ENCODE data around the gene PRCD. TPM values are rescaled to one million over a fixed set of nuclear protein-coding genes. Genes with fewer than 3 reads are reported as not detected.
"Not testable (repeated sequence)": the region's sequence is repeated elsewhere in the genome, so short reads cannot be mapped to it uniquely, and the experiment has no call there.

Gene PRCD
- total and polyA plus RNA-seq, 2 donors from 2014 or later = 2.2 TPM; not detected in 1

DNA sequence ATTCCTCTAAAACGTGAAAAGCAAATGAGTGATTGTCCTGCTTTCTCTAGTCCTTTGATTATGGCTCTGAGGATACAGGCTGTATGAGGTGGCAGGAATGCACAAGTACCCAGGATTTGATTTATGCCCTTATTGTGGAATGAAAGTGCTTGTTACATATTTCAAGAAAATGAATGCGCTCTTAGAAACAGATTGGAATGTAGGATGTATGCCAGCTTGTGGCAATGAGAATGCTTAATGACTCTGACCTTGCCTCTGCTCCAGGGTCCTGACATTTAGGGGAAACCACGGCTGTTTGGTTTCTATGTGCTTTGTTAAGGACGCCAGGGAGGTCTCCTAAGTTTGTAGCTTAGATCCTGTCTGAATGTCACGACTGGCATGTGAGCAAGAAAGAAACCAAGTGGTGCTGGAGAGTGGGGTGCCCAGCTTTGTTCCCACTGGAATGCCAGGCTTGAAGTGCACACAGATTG, 22.0 kb downstream of the PRCD start:
- FAIRE-seq (no peak), DNase-seq (no peak)
- no peak overlapping the region for H3K9ac ChIP-seq (ENCODE audit: low read length in 3 of 3)
- no peak overlapping the region for H3K4me3 ChIP-seq (ENCODE audit: low read length in 3 of 3)
- H3K27me3 ChIP-seq (ENCODE audit: control insufficient read depth, insufficient read depth, low read length) = no peaks in the 10 kb centered on the region
- peaks cover 0 to 22% (median 19%) of the 10 kb centered on the region in 3 donors for H3K4me1 ChIP-seq (ENCODE audit: control insufficient read depth in 2 of 3, insufficient read depth in 2 of 3, low read depth in 1 of 3, low read length in 3 of 3)
- peak overlapping the region; percentile 17 to 33 for H3K27ac ChIP-seq (ENCODE audit: low read depth in 2 of 2, low read length in 2 of 2)
- no peaks in the 10 kb centered on the region for H3K9me3 ChIP-seq (ENCODE audit: control insufficient read depth in 2 of 3, insufficient read depth in 1 of 3, low read length in 3 of 3)
- H3K36me3 ChIP-seq (ENCODE audit: control insufficient read depth in 2 of 3, insufficient read depth in 3 of 3, low read length in 3 of 3) = peaks cover 11 to 33% (median 14%) of the 10 kb centered on the region in 3 donors
- TF ChIP-seq, protein P1, sequence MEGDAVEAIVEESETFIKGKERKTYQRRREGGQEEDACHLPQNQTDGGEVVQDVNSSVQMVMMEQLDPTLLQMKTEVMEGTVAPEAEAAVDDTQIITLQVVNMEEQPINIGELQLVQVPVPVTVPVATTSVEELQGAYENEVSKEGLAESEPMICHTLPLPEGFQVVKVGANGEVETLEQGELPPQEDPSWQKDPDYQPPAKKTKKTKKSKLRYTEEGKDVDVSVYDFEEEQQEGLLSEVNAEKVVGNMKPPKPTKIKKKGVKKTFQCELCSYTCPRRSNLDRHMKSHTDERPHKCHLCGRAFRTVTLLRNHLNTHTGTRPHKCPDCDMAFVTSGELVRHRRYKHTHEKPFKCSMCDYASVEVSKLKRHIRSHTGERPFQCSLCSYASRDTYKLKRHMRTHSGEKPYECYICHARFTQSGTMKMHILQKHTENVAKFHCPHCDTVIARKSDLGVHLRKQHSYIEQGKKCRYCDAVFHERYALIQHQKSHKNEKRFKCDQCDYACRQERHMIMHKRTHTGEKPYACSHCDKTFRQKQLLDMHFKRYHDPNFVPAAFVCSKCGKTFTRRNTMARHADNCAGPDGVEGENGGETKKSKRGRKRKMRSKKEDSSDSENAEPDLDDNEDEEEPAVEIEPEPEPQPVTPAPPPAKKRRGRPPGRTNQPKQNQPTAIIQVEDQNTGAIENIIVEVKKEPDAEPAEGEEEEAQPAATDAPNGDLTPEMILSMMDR (IDR thresholded peaks at IDR 0.05; ENCODE audit: borderline replicate concordance, extremely low read depth, insufficient read depth) = no peak
- intact Hi-C loops (cut with DNase I) = no loop called here

- H3K4me1 ChIP-seq (ENCODE audit: control insufficient read depth in 2 of 3, insufficient read depth in 2 of 3, low read depth in 1 of 3, low read length in 3 of 3) = peaks cover 0 to 29% (median 27%) of the 10 kb centered on the region in 3 donors
- H3K9me3 ChIP-seq (ENCODE audit: control insufficient read depth in 2 of 3, insufficient read depth in 1 of 3, low read length in 3 of 3) = no peaks in the 10 kb centered on the region
- intact Hi-C loops (cut with DNase I) = no loop called here
- H3K27ac ChIP-seq (ENCODE audit: low read depth in 2 of 2, low read length in 2 of 2) = no peak overlapping the region
- TF ChIP-seq, protein P1 (IDR thresholded peaks at IDR 0.05; ENCODE audit: borderline replicate concordance, extremely low read depth, insufficient read depth) = no peak
- H3K27me3 ChIP-seq (ENCODE audit: control insufficient read depth, insufficient read depth, low read length) = no peaks in the 10 kb centered on the region
- DNase-seq (no peak), FAIRE-seq (no peak)
- no peak overlapping the region for H3K4me3 ChIP-seq (ENCODE audit: low read length in 3 of 3)
- peak overlapping the region in 1 of 3 donors; percentile 15 for H3K9ac ChIP-seq (ENCODE audit: low read length in 3 of 3)
- H3K36me3 ChIP-seq (ENCODE audit: control insufficient read depth in 2 of 3, insufficient read depth in 3 of 3, low read length in 3 of 3) = peaks cover 11 to 33% (median 14%) of the 10 kb centered on the region in 3 donors
Measured at GRCh38 chr17:76562734-76563148, 22.9 kb downstream of the PRCD start.

DNA sequence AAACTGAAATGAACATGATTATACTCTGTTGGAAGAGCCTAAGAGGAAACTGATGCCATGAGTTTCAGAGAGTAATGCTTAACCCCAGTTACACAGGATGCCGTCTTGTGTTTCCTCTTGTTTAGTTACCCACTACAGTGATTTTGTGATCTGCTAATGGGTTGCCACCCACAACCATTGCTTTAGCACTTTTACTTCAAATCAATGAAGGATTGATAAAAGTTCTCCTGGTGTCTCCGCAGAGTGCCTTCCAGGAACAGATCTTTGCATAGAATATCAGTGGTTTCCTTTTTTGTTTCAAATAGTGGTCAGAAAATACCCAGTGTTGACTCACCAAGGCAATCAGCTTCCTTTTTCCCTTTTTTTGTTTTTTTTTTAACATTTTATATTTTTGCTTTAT, 23.5 kb downstream of the PRCD start:
- H3K9me3 ChIP-seq (ENCODE audit: control insufficient read depth in 2 of 3, insufficient read depth in 1 of 3, low read length in 3 of 3); H3K4me3 ChIP-seq (ENCODE audit: low read length in 3 of 3); H3K27ac ChIP-seq (ENCODE audit: low read depth in 2 of 2, low read length in 2 of 2); H3K27me3 ChIP-seq (ENCODE audit: control insufficient read depth, insufficient read depth, low read length); H3K9ac ChIP-seq (ENCODE audit: low read length in 3 of 3); FAIRE-seq; DNase-seq; intact Hi-C loops (cut with DNase I): not testable (repeated sequence)
- Histone ChIP-seq H3K4me1 (ENCODE audit: control insufficient read depth in 2 of 3, insufficient read depth in 2 of 3, low read depth in 1 of 3, low read length in 3 of 3) (peaks cover 0 to 33% (median 32%) of the 10 kb centered on the region in 3 donors), H3K36me3 (ENCODE audit: control insufficient read depth in 2 of 3, insufficient read depth in 3 of 3, low read length in 3 of 3) (peaks cover 11 to 33% (median 14%) of the 10 kb centered on the region in 3 donors)

DNA sequence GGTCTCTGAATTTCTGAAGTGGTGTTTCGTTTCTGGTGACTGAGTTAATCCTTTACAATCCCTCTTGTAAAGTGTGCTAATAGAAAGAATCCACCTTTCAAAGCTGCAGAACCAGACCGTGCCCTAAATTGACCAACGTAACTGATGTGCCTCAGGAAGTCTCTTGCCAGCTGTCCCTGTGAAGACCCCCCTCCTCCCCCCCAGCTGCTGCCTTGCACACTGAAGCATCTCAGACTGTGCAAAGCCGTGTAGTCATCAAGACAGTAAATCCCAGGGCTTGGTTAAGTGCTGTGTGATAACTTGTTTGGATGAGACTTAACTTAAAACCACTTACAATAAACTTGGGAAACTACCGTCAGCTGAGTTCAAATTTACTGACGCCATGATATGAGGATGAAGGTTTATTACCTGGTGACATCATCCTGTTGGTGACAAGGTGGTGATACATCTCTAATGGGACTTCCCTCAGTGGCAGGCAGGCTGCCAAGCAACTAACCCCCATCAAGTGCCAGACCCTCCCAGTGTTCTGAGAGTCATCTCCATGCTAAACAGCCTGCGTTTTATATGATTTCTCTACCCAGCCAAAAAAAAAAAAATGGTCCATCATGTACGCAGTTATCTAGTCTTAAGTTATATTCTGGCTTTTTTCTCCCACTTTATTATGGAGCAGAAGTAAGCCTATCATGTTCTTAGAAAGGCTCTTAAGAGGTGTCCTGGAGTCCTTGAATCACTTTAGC, 25.3 kb downstream of the PRCD start:
- H3K4me3 ChIP-seq (ENCODE audit: low read length in 3 of 3); intact Hi-C loops (cut with DNase I); H3K27me3 ChIP-seq (ENCODE audit: control insufficient read depth, insufficient read depth, low read length); H3K27ac ChIP-seq (ENCODE audit: low read depth in 2 of 2, low read length in 2 of 2); H3K9me3 ChIP-seq (ENCODE audit: control insufficient read depth in 2 of 3, insufficient read depth in 1 of 3, low read length in 3 of 3); DNase-seq; H3K9ac ChIP-seq (ENCODE audit: low read length in 3 of 3); FAIRE-seq: not testable (repeated sequence)
- Histone ChIP-seq H3K4me1 (ENCODE audit: control insufficient read depth in 2 of 3, insufficient read depth in 2 of 3, low read depth in 1 of 3, low read length in 3 of 3) (peaks cover 0 to 31% (median 28%) of the 10 kb centered on the region in 3 donors), H3K36me3 (ENCODE audit: control insufficient read depth in 2 of 3, insufficient read depth in 3 of 3, low read length in 3 of 3) (peaks cover 11 to 29% (median 14%) of the 10 kb centered on the region in 3 donors)
